Sigmoid colon (tissue), 4 donors: ENCODE measurements around the gene BCAT1.

Experiments
- CTCF ChIP-seq, 4 experiments: fragments of 450-650 bp in 3 of 4; fragments of 200-600 bp in 1 of 4; IDR thresholded peaks; one replicate each; pipeline ENCODE4 v1.5.1; 2016 to 2019; ENCODE audit warnings: antibody characterized with exemption in 4 of 4, mild to moderate bottlenecking in 3 of 4, moderate library complexity in 2 of 4
- EP300 ChIP-seq, 4 donors: sonication (generic); formaldehyde crosslinking; IDR thresholded peaks; one replicate each; pipeline ENCODE4 v1.6.1; 2017; ENCODE audit warnings: antibody characterized with exemption in 4 of 4
- POLR2AphosphoS5 ChIP-seq, 4 donors: sonication (generic); formaldehyde crosslinking; IDR thresholded peaks; one replicate each; pipeline ENCODE4 v1.6.1; 2017; ENCODE audit warnings: antibody characterized with exemption in 4 of 4

GRCh38 chr12:24796876-24797275 lies 152.0 kb downstream of the BCAT1 start:
- TF ChIP-seq CTCF (IDR thresholded peaks at IDR 0.05) = no peak
- TF ChIP-seq POLR2AphosphoS5 (IDR thresholded peaks at IDR 0.05) = no peak
- TF ChIP-seq EP300 (IDR thresholded peaks at IDR 0.05) = no peak
